Forelimb muscle (tissue), 1 donor: Measurements from ENCODE around the gene FOCAD. TPM values are rescaled to one million over a fixed set of nuclear protein-coding genes. Genes with fewer than 3 reads are reported as not detected.
"Not testable (repeated sequence)": the region's sequence is repeated elsewhere in the genome, so short reads cannot be mapped to it uniquely, and the experiment has no call there.

Source experiments
- DNase-seq: peaks from one replicate; pipeline ENCODE4 v3.0.0-alpha.2; 2013; ENCODE audit warnings: low read depth
- polyA plus RNA-seq: library from polyadenylated mRNA; unstranded; fragments of 120-200 nt; gene quantifications from one replicate; pipeline ENCODE4 v1.2.1, GENCODE V29; 2013; ENCODE audit not compliant: insufficient read length

The FOCAD gene
- polyA plus RNA-seq, 1 donor: 14.1 TPM

- DNase-seq: no peak
Measured at GRCh38 chr9:20950707-20951106, 266.6 kb downstream of the FOCAD start.

DNA sequence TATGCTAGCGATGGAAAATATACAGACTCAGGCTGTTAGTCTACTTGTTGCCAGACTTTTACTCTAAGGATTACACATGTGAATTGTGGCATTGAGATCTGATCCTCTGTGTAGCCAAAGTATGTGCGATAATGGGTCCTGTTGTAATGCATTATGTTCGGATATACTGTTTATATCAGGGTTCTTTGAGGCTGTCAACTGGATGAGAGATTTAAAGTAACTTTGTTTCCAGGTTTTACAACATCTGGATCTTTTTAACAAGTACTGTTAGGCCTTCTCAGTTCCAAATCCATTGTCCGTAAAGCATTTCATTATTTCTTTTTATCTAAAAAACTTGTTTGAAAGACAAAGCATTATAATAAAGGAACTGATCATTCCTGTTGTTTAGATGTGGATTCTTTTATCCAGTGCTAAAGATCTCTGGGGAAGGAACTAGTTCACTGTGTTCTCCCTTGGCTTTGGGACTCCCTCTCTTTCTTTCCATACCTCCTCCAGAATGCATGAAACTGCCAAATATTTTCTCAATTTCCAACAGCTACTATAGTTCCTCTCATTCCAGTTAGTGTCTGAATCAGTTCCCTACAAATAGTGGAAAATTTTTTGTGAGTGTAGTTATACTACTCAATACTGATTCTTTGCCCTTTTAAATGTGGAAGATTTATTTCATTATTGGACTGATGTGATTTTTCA is 278.6 kb downstream of the FOCAD start:
- peak; percentile 56 for DNase-seq

GRCh38 chr9:20972684-20973083 is 288.6 kb downstream of the FOCAD start:
- DNase-seq: no peak

GRCh38 chr9:20973246-20973947 is 289.3 kb downstream of the FOCAD start:
- not testable (repeated sequence) for DNase-seq

DNA sequence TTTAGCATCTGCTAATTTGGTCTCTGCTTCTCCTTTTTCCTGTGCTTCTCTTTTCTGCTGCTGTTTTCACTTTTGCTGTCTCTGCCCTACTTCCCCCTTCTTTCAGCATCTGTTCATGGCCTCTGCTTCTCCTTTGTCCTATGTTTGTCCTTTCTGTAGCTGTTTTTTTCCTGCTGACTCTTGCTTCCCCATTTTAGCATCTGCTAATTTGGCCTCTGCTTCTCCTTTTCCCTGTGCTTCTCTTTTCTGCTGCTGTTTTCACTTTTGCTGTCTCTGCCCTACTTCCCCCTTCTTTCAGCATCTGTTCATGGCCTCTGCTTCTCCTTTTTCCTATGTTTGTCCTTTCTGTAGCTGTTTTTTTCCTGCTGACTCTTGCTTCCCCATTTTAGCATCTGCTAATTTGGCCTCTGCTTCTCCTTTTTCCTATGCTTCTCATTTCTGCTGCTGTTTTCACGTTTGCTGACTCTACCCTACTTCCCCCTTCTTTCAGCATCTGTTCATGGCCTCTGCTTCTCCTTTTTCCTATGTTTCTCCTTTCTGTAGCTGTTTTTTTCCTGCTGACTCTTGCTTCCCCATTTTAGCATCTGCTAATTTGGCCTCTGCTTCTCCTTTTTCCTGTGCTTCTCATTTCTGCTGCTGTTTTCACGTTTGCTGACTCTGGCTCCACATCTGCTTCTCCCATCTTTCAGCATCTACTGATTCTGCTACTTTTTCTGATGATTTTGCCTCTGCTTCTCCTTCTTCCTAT is 290.3 kb downstream of the FOCAD start:
- DNase-seq: not testable (repeated sequence)

DNA sequence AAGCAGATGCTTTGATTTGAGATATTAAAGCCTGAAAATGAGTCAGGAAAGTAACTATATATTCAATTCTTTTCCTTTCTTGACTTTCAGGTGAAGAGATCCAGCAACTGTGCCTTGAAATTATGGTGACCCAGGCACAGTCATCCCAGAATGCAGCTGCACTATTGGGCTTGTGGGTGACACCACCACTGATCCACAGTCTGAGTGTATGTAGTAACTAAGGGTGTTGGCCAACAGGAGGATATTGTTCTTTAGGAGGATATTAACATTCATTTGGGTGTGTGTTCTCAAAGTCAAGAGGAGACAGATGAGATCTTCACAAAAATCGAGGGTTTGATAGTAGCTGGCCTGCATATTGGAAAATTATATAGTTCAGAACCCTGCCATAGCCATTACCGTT is 294.2 kb downstream of the FOCAD start:
- no peak for DNase-seq

GRCh38 chr9:20980832-20981455 is 296.9 kb downstream of the FOCAD start:
- DNase-seq: no peak

GRCh38 chr9:20981486-20981885 is 297.4 kb downstream of the FOCAD start:
- no peak for DNase-seq

- DNase-seq: no peak
Measured at GRCh38 chr9:20984506-20984905, 300.4 kb downstream of the FOCAD start.

GRCh38 chr9:20985851-20986600 is 302.0 kb downstream of the FOCAD start:
- DNase-seq: no peak

DNA sequence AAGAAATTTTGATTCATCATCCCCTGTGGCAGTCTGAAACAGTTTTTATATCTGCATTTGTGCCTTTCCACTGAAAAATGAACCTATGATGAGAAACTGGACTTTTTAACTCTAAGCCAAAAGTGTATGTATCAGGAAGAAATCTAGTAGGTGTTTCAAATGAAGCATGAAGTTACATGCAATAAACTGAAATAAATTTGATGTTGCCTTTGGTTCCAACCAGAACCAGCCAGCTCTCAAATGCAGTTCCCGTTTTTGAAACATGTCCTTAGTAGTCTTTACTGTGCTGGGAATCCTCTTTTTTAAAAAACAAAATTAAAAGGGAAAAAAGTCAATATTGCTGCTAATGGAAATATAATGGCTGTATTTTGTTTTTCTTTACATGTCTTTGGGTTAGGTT is 303.5 kb downstream of the FOCAD start:
- no peak for DNase-seq

- no peak for DNase-seq
Measured at GRCh38 chr9:20988061-20988460, 304.0 kb downstream of the FOCAD start.

DNA sequence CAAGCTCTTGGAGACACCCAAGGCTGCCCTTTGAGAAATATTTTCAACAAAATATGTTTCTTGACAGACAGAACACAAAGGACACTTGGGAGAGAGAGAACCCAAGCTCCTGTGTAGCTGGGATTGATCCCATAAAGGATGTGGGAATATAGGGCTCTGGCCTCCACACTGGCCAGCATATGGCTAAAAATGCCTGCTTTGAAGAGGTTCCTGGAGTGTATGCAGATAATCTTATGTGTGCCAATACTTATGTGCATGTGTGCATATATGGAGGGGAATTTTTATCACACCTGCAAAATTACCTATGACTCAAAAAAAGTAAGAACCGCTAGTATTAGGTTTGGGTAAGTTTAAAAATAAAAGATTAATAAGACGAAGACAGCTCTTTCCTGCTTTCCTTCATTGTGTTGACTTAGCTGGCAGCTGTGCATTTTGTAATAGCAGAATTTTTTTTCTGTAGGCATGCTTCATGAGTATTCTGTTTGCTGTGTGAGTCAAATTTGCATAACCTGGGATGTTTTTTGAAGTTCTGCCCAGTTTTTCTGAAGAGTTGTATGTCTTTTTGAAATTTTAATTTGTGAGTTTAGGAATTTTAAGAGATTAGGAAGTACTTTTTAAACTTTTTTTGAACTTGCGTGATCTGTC is 304.7 kb downstream of the FOCAD start:
- DNase-seq: no peak

GRCh38 chr9:20989923-20990341 is 305.9 kb downstream of the FOCAD start:
- DNase-seq: no peak

- DNase-seq: no peak
Measured at GRCh38 chr9:20990867-20991266, 306.8 kb downstream of the FOCAD start.

GRCh38 chr9:20994486-20994885 is 310.4 kb downstream of the FOCAD start:
- DNase-seq: no peak

- no peak for DNase-seq
Measured at GRCh38 chr9:20995616-20996015, 311.6 kb downstream of the FOCAD start.

DNA sequence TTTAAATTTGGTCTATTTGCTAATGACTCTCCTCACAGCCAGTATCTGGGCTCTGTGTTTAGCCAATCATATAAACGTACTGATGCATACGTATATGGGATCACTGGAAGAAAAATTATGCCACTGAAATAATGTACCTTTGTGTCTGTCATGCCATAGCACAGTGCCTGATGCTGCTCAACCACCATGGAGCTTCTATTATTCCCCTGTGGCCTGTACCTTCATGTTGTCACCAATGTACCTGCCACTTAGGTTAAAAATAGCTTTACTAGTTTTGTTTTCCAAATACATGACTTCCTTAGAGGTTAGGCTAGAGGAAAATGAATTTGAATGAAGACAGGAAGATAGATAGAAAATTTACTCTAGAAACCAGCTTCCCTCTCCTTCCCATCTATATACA is 312.8 kb downstream of the FOCAD start:
- DNase-seq: no peak

- no peak for DNase-seq
Measured at GRCh38 chr9:20997503-20998076, 313.5 kb downstream of the FOCAD start.

DNA sequence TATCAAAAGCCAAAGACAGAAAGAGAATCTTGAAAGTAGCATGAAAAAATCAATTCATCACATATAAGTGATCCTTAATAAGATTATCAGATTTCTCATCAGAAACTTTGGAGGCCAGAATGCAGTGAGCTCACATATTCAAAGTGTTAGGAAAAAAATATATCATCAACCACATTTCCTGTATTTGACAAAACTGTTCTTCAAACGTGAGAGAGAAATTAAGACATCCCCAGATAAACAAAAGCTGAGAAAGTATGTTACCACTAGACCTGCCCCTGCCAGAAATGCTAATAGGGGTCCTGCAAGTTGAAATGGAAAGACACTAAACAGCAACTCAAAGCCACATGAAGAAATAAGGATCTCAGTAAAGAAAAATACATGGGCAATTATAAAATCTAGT is 317.5 kb downstream of the FOCAD start:
- DNase-seq: no peak

GRCh38 chr9:21002040-21002439 is 318.0 kb downstream of the FOCAD start:
- no peak for DNase-seq
